ENCODE data around the gene NCKAP5. TPM values are rescaled to one million over a fixed set of nuclear protein-coding genes. Genes with fewer than 3 reads are reported as not detected.

The NCKAP5 gene
- total RNA-seq, 1 donor from 2014 or later: 7.7 TPM

DNA sequence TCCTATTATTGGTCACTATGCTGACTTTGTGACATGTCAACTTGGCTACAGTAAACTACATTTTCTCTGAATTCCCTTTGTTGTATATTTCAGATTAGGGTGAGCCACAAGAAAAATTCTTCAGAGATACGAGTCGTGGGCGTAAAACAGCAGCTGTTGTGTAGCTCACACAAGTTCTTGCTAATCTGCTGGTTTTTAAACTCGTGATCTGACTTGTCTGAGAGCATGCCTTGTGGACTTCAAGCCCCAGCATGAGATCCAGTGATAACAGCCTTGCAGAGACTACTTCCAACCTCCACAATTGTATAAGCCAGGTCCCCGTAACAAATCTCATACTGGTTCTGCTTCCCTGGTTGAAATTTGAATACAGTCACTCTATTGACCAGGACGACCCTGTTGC lies 638.5 kb downstream of the NCKAP5 start:
- no peaks in the 10 kb centered on the region for H3K27me3 Mint-ChIP-seq
- H3K9me3 Mint-ChIP-seq: no peaks in the 10 kb centered on the region
- no peak for DNase-seq (ENCODE audit: extremely low spot score, unreplicated experiment)

DNA sequence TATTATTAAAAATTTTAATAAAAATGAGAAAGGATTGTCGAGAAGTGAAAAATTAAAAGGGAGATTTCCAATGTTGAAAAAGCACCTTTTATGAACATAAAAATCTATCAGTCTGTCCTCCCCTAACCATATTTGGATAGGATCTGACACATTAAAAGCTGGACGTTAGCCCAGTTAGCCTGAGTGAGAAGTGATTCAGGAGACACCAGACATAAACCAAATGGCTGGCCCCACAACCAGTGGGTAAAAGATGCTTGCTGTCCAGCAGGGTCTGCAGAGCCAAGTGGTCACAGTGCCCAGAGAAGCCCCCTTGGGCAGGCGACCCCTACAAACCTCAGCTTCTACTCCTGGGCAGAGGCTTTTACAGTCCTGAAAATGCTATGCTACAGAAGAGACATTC lies 644.5 kb downstream of the NCKAP5 start:
- DNase-seq (ENCODE audit: extremely low spot score, unreplicated experiment): no peak
- Mint-ChIP-seq H3K27me3 (no peaks in the 10 kb centered on the region), H3K4me1 (ENCODE audit: unreplicated experiment) (no peaks in the 10 kb centered on the region), H3K4me3 (no peak overlapping the region), H3K9me3 (no peaks in the 10 kb centered on the region), H3K36me3 (no peaks in the 10 kb centered on the region), H3K27ac (no peak overlapping the region)
- TF ChIP-seq, protein P1, sequence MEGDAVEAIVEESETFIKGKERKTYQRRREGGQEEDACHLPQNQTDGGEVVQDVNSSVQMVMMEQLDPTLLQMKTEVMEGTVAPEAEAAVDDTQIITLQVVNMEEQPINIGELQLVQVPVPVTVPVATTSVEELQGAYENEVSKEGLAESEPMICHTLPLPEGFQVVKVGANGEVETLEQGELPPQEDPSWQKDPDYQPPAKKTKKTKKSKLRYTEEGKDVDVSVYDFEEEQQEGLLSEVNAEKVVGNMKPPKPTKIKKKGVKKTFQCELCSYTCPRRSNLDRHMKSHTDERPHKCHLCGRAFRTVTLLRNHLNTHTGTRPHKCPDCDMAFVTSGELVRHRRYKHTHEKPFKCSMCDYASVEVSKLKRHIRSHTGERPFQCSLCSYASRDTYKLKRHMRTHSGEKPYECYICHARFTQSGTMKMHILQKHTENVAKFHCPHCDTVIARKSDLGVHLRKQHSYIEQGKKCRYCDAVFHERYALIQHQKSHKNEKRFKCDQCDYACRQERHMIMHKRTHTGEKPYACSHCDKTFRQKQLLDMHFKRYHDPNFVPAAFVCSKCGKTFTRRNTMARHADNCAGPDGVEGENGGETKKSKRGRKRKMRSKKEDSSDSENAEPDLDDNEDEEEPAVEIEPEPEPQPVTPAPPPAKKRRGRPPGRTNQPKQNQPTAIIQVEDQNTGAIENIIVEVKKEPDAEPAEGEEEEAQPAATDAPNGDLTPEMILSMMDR (conservative IDR thresholded peaks at IDR 0.05): no peak

More for the DNA sequence above, 638.5 kb downstream of the NCKAP5 start:
- TF ChIP-seq, protein P1 (conservative IDR thresholded peaks at IDR 0.05): no peak
- Mint-ChIP-seq H3K4me1 (ENCODE audit: unreplicated experiment) (no peaks in the 10 kb centered on the region), H3K27ac (no peak overlapping the region), H3K36me3 (no peaks in the 10 kb centered on the region), H3K4me3 (no peak overlapping the region)

DNA sequence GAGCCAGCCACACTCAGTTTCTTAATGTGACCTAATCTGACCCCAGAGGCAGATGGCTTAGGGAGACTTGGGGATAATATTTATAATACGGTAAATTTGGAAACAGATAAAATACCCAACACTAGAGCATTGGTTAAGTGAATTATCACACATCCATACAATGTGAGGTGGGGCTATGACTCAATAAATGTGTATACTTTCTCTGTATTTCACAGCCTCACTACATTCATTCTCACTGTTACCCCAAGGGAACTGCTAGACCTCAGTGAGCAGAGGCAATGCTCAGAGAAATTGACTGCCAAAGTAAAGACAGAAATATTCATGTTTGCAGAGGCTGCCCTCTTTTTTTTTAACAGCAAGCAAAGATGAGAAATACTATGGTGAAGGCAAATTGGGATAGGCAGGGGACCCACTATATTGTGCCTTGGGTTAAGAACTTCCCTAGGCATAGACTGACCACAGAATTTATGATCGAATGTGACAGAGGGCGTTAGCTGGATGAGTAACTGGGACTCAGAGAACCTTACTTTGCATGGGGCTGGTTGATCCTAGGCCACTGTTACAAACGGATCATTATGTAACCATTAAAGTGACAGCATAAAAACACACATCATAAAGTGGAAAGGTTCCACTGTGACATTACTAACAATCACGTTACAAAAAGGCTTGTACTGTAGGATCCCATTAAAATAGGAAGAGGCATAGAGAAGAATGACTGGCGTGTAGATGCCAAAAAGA lies 652.3 kb downstream of the NCKAP5 start:
- TF ChIP-seq, protein P1 (conservative IDR thresholded peaks at IDR 0.05): no peak
- H3K4me3 Mint-ChIP-seq: no peak overlapping the region
- no peaks in the 10 kb centered on the region for H3K36me3 Mint-ChIP-seq
- no peaks in the 10 kb centered on the region for H3K9me3 Mint-ChIP-seq
- no peaks in the 10 kb centered on the region for H3K27me3 Mint-ChIP-seq
- peaks cover 19% of the 10 kb centered on the region for H3K4me1 Mint-ChIP-seq (ENCODE audit: unreplicated experiment)
- no peak for DNase-seq (ENCODE audit: extremely low spot score, unreplicated experiment)
- no peak overlapping the region for H3K27ac Mint-ChIP-seq

DNA sequence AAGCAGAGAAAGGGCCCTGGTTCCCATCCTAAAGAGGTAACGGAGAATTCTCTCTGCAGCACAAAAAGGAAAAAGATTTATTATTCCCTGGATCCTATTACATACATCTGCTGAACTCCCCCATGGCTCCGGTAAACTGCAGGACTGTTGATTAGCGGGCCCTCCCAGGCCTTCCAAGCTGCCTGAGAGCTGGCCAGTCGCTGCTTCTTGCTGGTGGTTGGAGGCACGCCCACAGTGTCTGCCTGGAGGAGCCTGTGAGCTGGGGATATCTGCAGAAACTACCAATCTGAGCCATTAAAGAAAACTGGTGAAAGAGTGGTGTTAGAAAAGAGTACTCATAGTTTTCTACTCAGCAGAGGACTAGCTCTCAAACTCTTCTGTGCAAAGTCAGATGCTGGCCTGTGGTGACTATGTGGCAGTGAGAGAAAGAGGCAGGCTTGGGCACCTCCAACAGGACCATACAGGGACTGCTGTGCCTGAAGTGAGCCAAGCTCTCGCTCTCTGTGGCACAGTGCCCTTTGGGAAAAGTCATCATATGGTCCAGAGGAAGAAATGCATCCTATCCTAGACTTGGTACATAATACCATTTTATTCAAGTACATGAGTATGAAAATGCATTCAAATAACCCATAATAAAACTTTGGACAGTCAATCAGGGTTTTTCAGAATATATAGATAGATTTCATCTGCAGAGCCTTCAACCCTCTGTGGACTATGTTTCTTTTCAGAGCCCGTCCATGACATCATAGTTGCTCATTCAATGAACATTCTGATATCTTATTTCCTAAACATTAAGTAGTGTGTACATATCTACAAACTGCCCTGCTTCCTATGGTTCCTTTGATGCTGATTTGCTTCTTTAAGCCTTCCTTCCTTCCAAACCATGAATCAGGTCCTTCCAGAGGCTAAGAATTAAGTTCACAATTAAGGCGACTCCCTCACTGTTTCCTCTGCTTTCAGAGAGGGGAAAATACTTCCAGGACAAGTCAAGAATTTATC lies 656.2 kb downstream of the NCKAP5 start:
- TF ChIP-seq, protein P1 (conservative IDR thresholded peaks at IDR 0.05): peak; percentile 39

DNA sequence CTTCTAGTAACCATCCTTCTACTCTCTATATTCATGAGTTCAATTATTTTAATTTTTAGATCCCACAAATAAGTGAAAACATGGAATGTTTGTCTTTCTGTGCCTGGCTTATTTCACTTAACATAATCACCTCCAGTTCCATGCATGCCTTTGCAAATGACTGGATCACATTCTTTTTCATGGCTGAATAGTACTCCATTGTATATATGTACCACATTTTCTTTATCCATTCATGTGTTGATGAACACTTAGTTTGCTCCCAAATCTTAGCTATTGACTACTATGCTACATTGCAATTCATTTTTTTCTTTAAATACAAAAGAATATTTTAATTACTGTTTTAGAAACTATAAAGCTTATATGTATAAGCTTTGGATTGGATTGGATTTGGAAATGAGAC lies 657.8 kb downstream of the NCKAP5 start:
- Mint-ChIP-seq H3K36me3 (no peaks in the 10 kb centered on the region), H3K27me3 (no peaks in the 10 kb centered on the region), H3K9me3 (no peaks in the 10 kb centered on the region), H3K4me1 (ENCODE audit: unreplicated experiment) (peaks cover 19% of the 10 kb centered on the region), H3K27ac (no peak overlapping the region), H3K4me3 (no peak overlapping the region)
- DNase-seq (ENCODE audit: extremely low spot score, unreplicated experiment): no peak
- TF ChIP-seq, protein P1 (conservative IDR thresholded peaks at IDR 0.05): no peak

More for the DNA sequence above, 656.2 kb downstream of the NCKAP5 start:
- DNase-seq (ENCODE audit: extremely low spot score, unreplicated experiment): peak; percentile 75
- Mint-ChIP-seq H3K27ac (peak overlapping the region; percentile 13), H3K9me3 (no peaks in the 10 kb centered on the region), H3K4me3 (no peak overlapping the region), H3K4me1 (ENCODE audit: unreplicated experiment) (peaks cover 19% of the 10 kb centered on the region), H3K27me3 (no peaks in the 10 kb centered on the region), H3K36me3 (no peaks in the 10 kb centered on the region)
